ENCODE data around the gene SPATA12.

The SPATA12 gene

GRCh38 chr3:57063032-57063431, 2.6 kb downstream of the SPATA12 start:
- no peak overlapping the region for H3K4me3 ChIP-seq (ENCODE audit: low read length)
- DNase-seq (ENCODE audit: low read depth), result no peak
- no peak for TF ChIP-seq CTCF (conservative IDR thresholded peaks at IDR 0.05; ENCODE audit: low read depth, low read length)

- no peak overlapping the region for H3K4me3 ChIP-seq (ENCODE audit: low read length)
- TF ChIP-seq CTCF (conservative IDR thresholded peaks at IDR 0.05; ENCODE audit: low read depth, low read length), result no peak
- no peak for DNase-seq (ENCODE audit: low read depth)
These were observed 3.5 kb downstream of the SPATA12 start for GRCh38 chr3:57064001-57064400.

GRCh38 chr3:57064572-57064971, 4.1 kb downstream of the SPATA12 start:
- no peak overlapping the region for H3K4me3 ChIP-seq (ENCODE audit: low read length)
- DNase-seq (ENCODE audit: low read depth), result no peak
- TF ChIP-seq CTCF (conservative IDR thresholded peaks at IDR 0.05; ENCODE audit: low read depth, low read length), result no peak

- DNase-seq (ENCODE audit: low read depth), result no peak
- TF ChIP-seq CTCF (conservative IDR thresholded peaks at IDR 0.05; ENCODE audit: low read depth, low read length), result no peak
- H3K4me3 ChIP-seq (ENCODE audit: low read length), result no peak overlapping the region
These were observed 5.1 kb downstream of the SPATA12 start for GRCh38 chr3:57065588-57065987.

GRCh38 chr3:57066471-57066870, 6.0 kb downstream of the SPATA12 start:
- peak; percentile 79 for DNase-seq (ENCODE audit: low read depth)
- TF ChIP-seq CTCF (conservative IDR thresholded peaks at IDR 0.05; ENCODE audit: low read depth, low read length), result no peak
- H3K4me3 ChIP-seq (ENCODE audit: low read length), result no peak overlapping the region

- no peak for TF ChIP-seq CTCF (conservative IDR thresholded peaks at IDR 0.05; ENCODE audit: low read depth, low read length)
- peak overlapping the region; percentile 33 for H3K4me3 ChIP-seq (ENCODE audit: low read length)
These were observed 8.1 kb downstream of the SPATA12 start for GRCh38 chr3:57068437-57069089.

GRCh38 chr3:57069503-57069902, 9.0 kb downstream of the SPATA12 start:
- no peak for DNase-seq (ENCODE audit: low read depth)
- no peak for TF ChIP-seq CTCF (conservative IDR thresholded peaks at IDR 0.05; ENCODE audit: low read depth, low read length)
- no peak overlapping the region for H3K4me3 ChIP-seq (ENCODE audit: low read length)

More at GRCh38 chr3:57068437-57069089, 8.1 kb downstream of the SPATA12 start:
- DNase-seq (ENCODE audit: low read depth), result peak; percentile 92

Data from retinal pigment epithelial cell (primary cell).